OCI-LY1 (cell line): ENCODE measurements around the gene MXRA7.

Experiments used
- H2AFZ ChIP-seq: fragments of 200-600 bp; sonication (generic), shearing (Covaris generic); 2 replicates; pipeline ENCODE4 v1.6.0; 2014; ENCODE audit warnings: antibody characterized with exemption, mild to moderate bottlenecking, low read length
- H3F3A ChIP-seq: fragments of 200-600 bp; sonication (generic), shearing (Covaris generic); 2 replicates; pipeline ENCODE4 v1.6.0; 2014; ENCODE audit warnings: mild to moderate bottlenecking, antibody characterized with exemption, low read length, moderate library complexity; ENCODE audit not compliant: insufficient read depth
- H3K27ac ChIP-seq: fragments of 200-600 bp; sonication (generic); 2 replicates; pipeline ENCODE4 v1.5.1; 2014; ENCODE audit warnings: low read length, mixed run types, mild to moderate bottlenecking, low read depth; ENCODE audit not compliant: poor library complexity, severe bottlenecking
- H3K27me3 ChIP-seq: fragments of 200-600 bp; sonication (generic); 2 replicates; pipeline ENCODE4 v1.6.0; 2014; ENCODE audit warnings: antibody characterized with exemption, mild to moderate bottlenecking, low read length, moderate library complexity; ENCODE audit not compliant: insufficient read depth
- H3K36me3 ChIP-seq: fragments of 200-600 bp; sonication (generic); 2 replicates; pipeline ENCODE4 v1.6.1; 2014; ENCODE audit warnings: mild to moderate bottlenecking, antibody characterized with exemption, low read length, moderate library complexity, mixed read lengths; ENCODE audit not compliant: insufficient read depth
- H3K4me1 ChIP-seq: fragments of 200-600 bp; sonication (generic); 2 replicates; pipeline ENCODE4 v1.5.1; 2014; ENCODE audit warnings: mild to moderate bottlenecking, low read length, moderate library complexity; ENCODE audit not compliant: insufficient read depth, severe bottlenecking
- H3K4me2 ChIP-seq: fragments of 200-600 bp; sonication (generic), shearing (Covaris generic); 2 replicates; pipeline ENCODE4 v1.6.1; 2014; ENCODE audit warnings: low read length
- H3K4me3 ChIP-seq: fragments of 200-600 bp; sonication (generic); 2 replicates; pipeline ENCODE4 v1.5.1; 2014; ENCODE audit warnings: low read length, low read depth, mild to moderate bottlenecking, mixed read lengths; ENCODE audit not compliant: poor library complexity, severe bottlenecking
- H3K79me2 ChIP-seq: fragments of 200-600 bp; shearing (Covaris generic); 2 replicates; pipeline ENCODE4 v1.6.1; 2016; ENCODE audit warnings: mixed run types, low read length, mixed read lengths; ENCODE audit not compliant: insufficient read depth
- H3K9ac ChIP-seq: fragments of 200-600 bp; sonication (generic), shearing (Covaris generic); 2 replicates; pipeline ENCODE4 v1.6.1; 2014; ENCODE audit warnings: mild to moderate bottlenecking, low read length, mixed read lengths
- H3K9me2 ChIP-seq: fragments of 200-600 bp; sonication (generic), shearing (Covaris generic); 2 replicates; pipeline ENCODE4 v1.6.1; 2014; ENCODE audit warnings: low read depth, mild to moderate bottlenecking, low read length, mixed read lengths
- H3K9me3 ChIP-seq: fragments of 200-600 bp; shearing (Covaris generic); 2 replicates; pipeline ENCODE4 v1.6.1; 2014; ENCODE audit warnings: low read length, mixed read lengths
- H4K20me1 ChIP-seq: fragments of 200-600 bp; sonication (generic), shearing (Covaris generic); 2 replicates; pipeline ENCODE4 v1.6.0; 2016; ENCODE audit warnings: mild to moderate bottlenecking, low read length; ENCODE audit not compliant: insufficient read depth
- CTCF ChIP-seq: fragments of 200-600 bp; sonication (generic), shearing (Covaris generic); IDR thresholded peaks from 2 replicates; pipeline ENCODE4 v1.5.1; 2017; ENCODE audit warnings: mild to moderate bottlenecking, antibody characterized with exemption, low read length, moderate library complexity, mixed read lengths
- EZH2 ChIP-seq: fragments of 200-600 bp; sonication (generic), shearing (Covaris generic); IDR thresholded peaks from 2 replicates; pipeline ENCODE4 v1.8.0; 2017; ENCODE audit warnings: borderline replicate concordance, mixed run types, mild to moderate bottlenecking, antibody characterized with exemption, low read length, moderate library complexity, mixed read lengths

Gene MXRA7

GRCh38 chr17:76721463-76721862 is 10.7 kb upstream of the MXRA7 start:
- Histone ChIP-seq H3K9ac (no peak overlapping the region), H3K4me1 (peaks cover 11% of the 10 kb centered on the region), H3K27ac (no peak overlapping the region), H3K27me3 (no peaks in the 10 kb centered on the region), H3K36me3 (peaks cover 84% of the 10 kb centered on the region), H2AFZ (no peak overlapping the region), H3K4me2 (no peak overlapping the region), H3K79me2 (peaks cover 5% of the 10 kb centered on the region), H3K9me3 (no peaks in the 10 kb centered on the region), H4K20me1 (no peaks in the 10 kb centered on the region), H3K9me2 (no peaks in the 10 kb centered on the region), H3K4me3 (no peak overlapping the region), H3F3A (no peaks in the 10 kb centered on the region; the same call in 1 of the 2 replicates)
- TF ChIP-seq EZH2 (no peak), CTCF (no peak)

- Histone ChIP-seq H3K27me3 (no peaks in the 10 kb centered on the region), H3K4me2 (no peak overlapping the region), H3K79me2 (peaks cover 5% of the 10 kb centered on the region), H3K9me3 (no peaks in the 10 kb centered on the region), H3K9me2 (no peaks in the 10 kb centered on the region), H3K27ac (no peak overlapping the region), H2AFZ (no peak overlapping the region), H3K4me3 (no peak overlapping the region), H4K20me1 (no peaks in the 10 kb centered on the region), H3F3A (no peaks in the 10 kb centered on the region; the same call in 1 of the 2 replicates), H3K36me3 (peaks cover 90% of the 10 kb centered on the region), H3K4me1 (peaks cover 11% of the 10 kb centered on the region), H3K9ac (no peak overlapping the region)
- no peak for TF ChIP-seq EZH2
- no peak for TF ChIP-seq CTCF
Observed at GRCh38 chr17:76720941-76721340, 10.2 kb upstream of the MXRA7 start.

- Histone ChIP-seq H4K20me1 (no peaks in the 10 kb centered on the region), H3K9ac (no peak overlapping the region), H3K4me3 (no peak overlapping the region), H3K9me2 (no peaks in the 10 kb centered on the region), H3K36me3 (peaks cover 94% of the 10 kb centered on the region), H3K27me3 (no peaks in the 10 kb centered on the region), H3K27ac (no peak overlapping the region), H3K9me3 (no peaks in the 10 kb centered on the region), H2AFZ (no peak overlapping the region), H3F3A (no peaks in the 10 kb centered on the region; the same call in 1 of the 2 replicates), H3K79me2 (no peaks in the 10 kb centered on the region), H3K4me1 (peaks cover 9% of the 10 kb centered on the region), H3K4me2 (no peak overlapping the region)
- TF ChIP-seq CTCF: no peak
- no peak for TF ChIP-seq EZH2
Observed at GRCh38 chr17:76720211-76720610, 9.4 kb upstream of the MXRA7 start.
